Measurements from ENCODE around the gene AKNA. TPM values are rescaled to one million over a fixed set of nuclear protein-coding genes. Genes with fewer than 3 reads are reported as not detected.

Gene AKNA
- total RNA-seq, 1 experiment from 2014 or later = 29.3 TPM

DNA sequence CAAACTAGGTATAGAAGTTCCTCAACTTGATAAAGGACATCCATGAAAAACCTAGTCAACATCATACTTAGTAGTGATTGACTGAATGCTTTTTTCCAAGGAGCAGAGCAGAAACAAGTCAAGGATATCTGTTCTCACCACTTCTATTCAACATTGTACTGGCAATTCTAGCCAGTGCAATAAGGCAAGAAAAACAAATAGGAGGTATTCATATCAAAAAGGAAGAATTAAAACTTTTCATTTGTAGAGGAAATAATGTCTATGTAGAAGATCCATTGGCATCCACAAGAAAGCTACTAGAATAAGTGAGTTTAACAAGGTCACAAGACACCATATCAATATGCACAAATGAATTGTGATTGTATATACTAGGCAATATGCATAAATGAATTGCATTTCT is 93.1 kb downstream of the AKNA start (continued):
- TF ChIP-seq, protein P1, sequence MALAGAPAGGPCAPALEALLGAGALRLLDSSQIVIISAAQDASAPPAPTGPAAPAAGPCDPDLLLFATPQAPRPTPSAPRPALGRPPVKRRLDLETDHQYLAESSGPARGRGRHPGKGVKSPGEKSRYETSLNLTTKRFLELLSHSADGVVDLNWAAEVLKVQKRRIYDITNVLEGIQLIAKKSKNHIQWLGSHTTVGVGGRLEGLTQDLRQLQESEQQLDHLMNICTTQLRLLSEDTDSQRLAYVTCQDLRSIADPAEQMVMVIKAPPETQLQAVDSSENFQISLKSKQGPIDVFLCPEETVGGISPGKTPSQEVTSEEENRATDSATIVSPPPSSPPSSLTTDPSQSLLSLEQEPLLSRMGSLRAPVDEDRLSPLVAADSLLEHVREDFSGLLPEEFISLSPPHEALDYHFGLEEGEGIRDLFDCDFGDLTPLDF (CRISPR knock-in tag; IDR thresholded peaks at IDR 0.05) = no peak
- no peak for TF ChIP-seq CDX4 (CRISPR knock-in tag; IDR thresholded peaks at IDR 0.05; ENCODE audit: borderline replicate concordance)
- TF ChIP-seq AFF4 (CRISPR knock-in tag; IDR thresholded peaks at IDR 0.05; ENCODE audit: borderline replicate concordance) = no peak
- no peak for TF ChIP-seq JAZF1 (CRISPR knock-in tag; IDR thresholded peaks at IDR 0.05)
- TF ChIP-seq TP53 (CRISPR knock-in tag; IDR thresholded peaks at IDR 0.05) = no peak
- no peak for TF ChIP-seq ZBTB21 (CRISPR knock-in tag; IDR thresholded peaks at IDR 0.05; ENCODE audit: borderline replicate concordance)
- TF ChIP-seq SP1 (CRISPR knock-in tag; conservative IDR thresholded peaks at IDR 0.05) = no peak
- TF ChIP-seq ERG (CRISPR knock-in tag; IDR thresholded peaks at IDR 0.05) = no peak

GRCh38 chr9:114291886-114292590 is 95.7 kb downstream of the AKNA start:
- ATAC-seq = no peak
- Mint-ChIP-seq H3K4me3 (no peak overlapping the region), H3K4me1 (peaks cover 7% of the 10 kb centered on the region), H3K27me3 (ENCODE audit: low read depth) (no peaks in the 10 kb centered on the region), H3K27ac (no peak overlapping the region), H3K36me3 (peaks cover 52% of the 10 kb centered on the region), H3K9me3 (peaks cover 27% of the 10 kb centered on the region)
- DNase-seq (ENCODE audit: low spot score) = no peak
- CTCF ChIA-PET = interaction anchor here (0.6 to 9.0 kb wide), 13 partner anchors 7 to 361 kb away, joined by 3 to 232 read pairs (median 9); partner anchors contain the start of genes AMBP and COL27A1
- POLR2A ChIA-PET = no interaction called here
- TF ChIP-seq JAZF1 (CRISPR knock-in tag; IDR thresholded peaks at IDR 0.05) (no peak), ERG (CRISPR knock-in tag; IDR thresholded peaks at IDR 0.05) (no peak), NFE2L1 (CRISPR knock-in tag; IDR thresholded peaks at IDR 0.05) (no peak), MAX (CRISPR knock-in tag; IDR thresholded peaks at IDR 0.05) (no peak), TEAD1 (CRISPR knock-in tag; IDR thresholded peaks at IDR 0.05) (no peak), ZSCAN18 (CRISPR knock-in tag; IDR thresholded peaks at IDR 0.05) (no peak), ZNF232 (CRISPR knock-in tag; IDR thresholded peaks at IDR 0.05) (no peak), ZNF671 (CRISPR knock-in tag; IDR thresholded peaks at IDR 0.05) (no peak), ETV6 (CRISPR knock-in tag; IDR thresholded peaks at IDR 0.05) (no peak), ZBTB43 (CRISPR knock-in tag; IDR thresholded peaks at IDR 0.05) (no peak), ZNF219 (CRISPR knock-in tag; IDR thresholded peaks at IDR 0.05; ENCODE audit: borderline replicate concordance) (no peak)
- TF ChIP-seq, protein P2, sequence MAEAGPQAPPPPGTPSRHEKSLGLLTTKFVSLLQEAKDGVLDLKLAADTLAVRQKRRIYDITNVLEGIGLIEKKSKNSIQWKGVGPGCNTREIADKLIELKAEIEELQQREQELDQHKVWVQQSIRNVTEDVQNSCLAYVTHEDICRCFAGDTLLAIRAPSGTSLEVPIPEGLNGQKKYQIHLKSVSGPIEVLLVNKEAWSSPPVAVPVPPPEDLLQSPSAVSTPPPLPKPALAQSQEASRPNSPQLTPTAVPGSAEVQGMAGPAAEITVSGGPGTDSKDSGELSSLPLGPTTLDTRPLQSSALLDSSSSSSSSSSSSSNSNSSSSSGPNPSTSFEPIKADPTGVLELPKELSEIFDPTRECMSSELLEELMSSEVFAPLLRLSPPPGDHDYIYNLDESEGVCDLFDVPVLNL (CRISPR knock-in tag; IDR thresholded peaks at IDR 0.05; ENCODE audit: borderline replicate concordance, low read depth) = no peak
- TF ChIP-seq, protein P3, sequence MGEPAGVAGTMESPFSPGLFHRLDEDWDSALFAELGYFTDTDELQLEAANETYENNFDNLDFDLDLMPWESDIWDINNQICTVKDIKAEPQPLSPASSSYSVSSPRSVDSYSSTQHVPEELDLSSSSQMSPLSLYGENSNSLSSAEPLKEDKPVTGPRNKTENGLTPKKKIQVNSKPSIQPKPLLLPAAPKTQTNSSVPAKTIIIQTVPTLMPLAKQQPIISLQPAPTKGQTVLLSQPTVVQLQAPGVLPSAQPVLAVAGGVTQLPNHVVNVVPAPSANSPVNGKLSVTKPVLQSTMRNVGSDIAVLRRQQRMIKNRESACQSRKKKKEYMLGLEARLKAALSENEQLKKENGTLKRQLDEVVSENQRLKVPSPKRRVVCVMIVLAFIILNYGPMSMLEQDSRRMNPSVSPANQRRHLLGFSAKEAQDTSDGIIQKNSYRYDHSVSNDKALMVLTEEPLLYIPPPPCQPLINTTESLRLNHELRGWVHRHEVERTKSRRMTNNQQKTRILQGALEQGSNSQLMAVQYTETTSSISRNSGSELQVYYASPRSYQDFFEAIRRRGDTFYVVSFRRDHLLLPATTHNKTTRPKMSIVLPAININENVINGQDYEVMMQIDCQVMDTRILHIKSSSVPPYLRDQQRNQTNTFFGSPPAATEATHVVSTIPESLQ (CRISPR knock-in tag; IDR thresholded peaks at IDR 0.05) = no peak
